ENCODE data around the gene BTBD10.

BTBD10 gene

DNA sequence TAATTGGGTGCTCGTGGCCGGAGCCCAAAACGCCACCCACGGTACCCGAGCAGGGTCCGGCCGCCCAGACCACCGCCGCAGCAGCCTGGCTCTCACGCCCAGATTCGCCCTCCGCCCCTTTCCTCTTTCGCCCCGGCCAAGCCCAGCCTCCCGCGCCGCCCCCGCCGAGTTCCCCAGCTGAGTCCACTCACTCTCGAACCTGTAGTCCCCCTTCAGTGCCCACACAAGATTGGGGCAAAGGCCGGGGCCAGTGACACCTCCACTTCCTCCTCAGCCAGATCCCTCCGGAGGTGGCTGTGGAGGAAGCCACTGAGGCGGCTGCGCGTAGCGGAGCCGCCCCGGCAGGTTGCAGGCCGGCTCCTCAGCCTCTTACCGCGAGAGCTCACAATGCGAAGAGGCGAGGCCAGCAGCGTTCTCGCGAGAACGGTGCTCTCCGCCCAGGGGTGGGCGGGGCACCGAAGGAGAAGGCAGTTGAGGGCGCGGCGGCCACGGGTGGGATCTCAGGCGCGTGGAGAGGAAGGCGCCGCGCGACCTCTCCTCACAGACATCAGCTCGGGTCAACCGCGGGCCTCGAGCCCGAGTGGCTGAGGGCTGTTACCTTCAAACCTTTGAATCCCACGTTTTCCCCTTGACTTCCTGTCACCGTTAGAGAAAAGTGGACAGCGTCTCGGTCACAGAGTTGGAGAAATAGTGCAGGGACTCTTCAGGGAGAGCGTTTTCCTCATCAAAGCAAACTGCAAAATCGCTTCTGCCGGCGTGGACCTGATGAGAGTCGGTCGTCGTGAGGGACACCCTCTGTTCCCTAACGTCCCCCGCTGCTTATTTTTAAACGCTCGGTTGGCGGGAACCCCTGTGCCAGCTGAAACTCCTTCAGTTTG, at the start of gene BTBD10:
Gene BTBD10 (minus strand): TSS at position 322 of the 878 bp plus-strand sequence. CDS start 18,098 bp downstream, outside the sequence.
- DNase-seq = peak; percentile 92

- DNase-seq = no peak
These were observed 40.4 kb upstream of the BTBD10 start for GRCh38 chr11:13503393-13503792.

GRCh38 chr11:13502492-13502891, 39.5 kb upstream of the BTBD10 start:
- no peak for DNase-seq

DNA sequence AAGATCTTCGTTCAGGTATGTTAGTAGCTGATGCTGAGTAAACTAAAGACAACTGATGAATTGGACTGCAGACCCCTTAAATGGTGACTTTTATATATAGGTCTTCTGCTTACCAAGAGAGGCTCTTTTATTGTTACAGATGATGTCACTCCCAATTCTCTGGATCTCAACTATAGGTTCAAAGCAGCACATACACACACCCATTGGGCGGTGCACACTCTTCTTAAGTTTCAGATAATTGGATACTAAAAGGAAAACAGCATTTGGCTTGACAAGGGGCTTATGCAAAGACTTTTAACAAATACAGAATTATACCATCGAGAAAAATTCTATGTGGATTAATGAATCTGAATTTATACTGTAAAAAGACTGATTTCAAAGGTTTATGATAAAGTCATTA, 32.9 kb upstream of the BTBD10 start, which contains the start of gene PTH:
Gene PTH (minus strand): TSS at position 69 of the 400 bp plus-strand sequence. CDS start 3,142 bp downstream, outside the sequence.
- no peak for DNase-seq

DNA sequence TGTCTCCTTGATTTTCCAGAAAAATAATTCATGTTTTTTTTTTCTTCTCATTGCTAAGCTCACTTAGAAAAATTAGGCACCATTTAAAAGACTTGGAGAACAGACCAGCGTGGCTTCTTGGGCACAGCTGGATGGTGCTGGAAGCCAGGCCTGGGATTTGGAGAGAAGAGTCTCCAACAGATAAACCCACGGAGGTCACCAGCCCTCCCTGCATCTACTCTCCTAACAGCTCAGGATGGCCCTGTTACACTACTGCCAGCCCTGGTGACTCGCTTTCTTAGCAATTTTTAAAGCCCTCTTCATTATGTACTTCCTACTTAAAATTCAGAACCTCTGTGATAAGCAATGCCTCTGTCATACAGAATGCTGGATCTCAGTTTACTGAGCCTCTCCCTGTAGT, 31.0 kb upstream of the BTBD10 start:
- DNase-seq = no peak

- no peak for DNase-seq
These were observed 24.6 kb upstream of the BTBD10 start for GRCh38 chr11:13487661-13488030.

- DNase-seq = no peak
These were observed 24.1 kb upstream of the BTBD10 start for GRCh38 chr11:13486926-13487660.

DNA sequence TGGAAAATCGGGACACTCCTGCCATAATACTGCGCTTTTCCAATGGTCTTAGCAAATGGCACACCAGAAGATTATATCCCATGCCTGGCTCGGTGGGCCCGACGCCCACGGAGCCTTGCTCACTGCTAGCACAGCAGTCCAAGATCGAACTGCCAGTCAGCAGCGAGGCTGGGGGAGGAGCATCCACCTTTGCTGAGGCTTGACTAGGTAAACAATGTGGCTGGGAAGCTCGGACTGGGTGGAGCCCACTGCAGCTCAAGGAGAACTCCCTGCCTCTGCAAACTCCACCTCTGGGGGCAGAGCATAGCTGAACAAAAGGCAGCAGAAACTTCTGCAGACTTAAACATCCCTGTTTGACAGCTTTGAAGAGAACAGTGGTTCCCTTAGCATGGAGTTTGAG, 17.2 kb upstream of the BTBD10 start:
- no peak for DNase-seq

- no peak for DNase-seq
These were observed 16.7 kb upstream of the BTBD10 start for GRCh38 chr11:13479688-13480087.

DNA sequence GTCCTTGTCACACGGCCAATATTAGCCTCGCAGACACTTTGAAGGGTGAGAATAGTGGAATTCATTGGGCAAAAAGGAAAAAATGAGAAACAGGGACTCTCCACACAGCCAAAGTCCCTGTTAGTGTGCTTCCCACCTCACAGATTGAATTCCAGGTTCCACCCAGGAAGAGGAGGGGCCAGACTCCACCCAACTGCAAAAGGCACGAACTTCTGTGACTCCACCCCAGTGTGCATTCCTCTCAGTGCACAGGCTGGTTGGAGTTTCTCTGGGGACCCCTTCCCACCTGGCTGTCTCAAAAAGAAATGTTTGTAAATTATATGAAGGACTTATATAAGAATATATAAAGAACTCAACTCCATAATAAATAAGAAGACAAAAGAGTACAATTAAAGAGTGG, 12.1 kb upstream of the BTBD10 start:
- DNase-seq = no peak

- no peak for DNase-seq
These were observed 10.1 kb upstream of the BTBD10 start for GRCh38 chr11:13473013-13473722.

DNA sequence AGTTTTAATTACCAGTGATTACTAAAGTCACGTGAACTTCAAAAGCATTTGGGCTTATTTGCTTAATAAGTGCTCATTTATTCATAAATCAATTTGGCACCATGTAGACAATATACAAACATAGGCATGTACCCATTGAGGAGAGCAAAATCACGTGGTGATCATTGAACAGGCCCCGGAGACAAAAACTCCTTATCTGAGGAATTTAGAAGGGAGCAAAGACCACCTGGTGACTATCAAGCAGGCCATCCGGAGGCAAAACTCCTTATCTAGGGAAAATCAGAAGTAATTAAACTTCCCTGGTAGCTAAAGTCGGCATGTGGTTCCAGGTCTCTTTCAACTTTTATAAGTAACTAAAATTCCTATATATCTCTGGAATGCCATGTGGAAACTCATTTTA, 5.7 kb upstream of the BTBD10 start:
- no peak for DNase-seq

GRCh38 chr11:13465909-13466371, 2.9 kb upstream of the BTBD10 start:
- DNase-seq = no peak

- no peak for DNase-seq
These were observed 813 bp upstream of the BTBD10 start for GRCh38 chr11:13463779-13464290.

- DNase-seq = peak; percentile 23
These were observed 616 bp downstream of the BTBD10 start for GRCh38 chr11:13462311-13462900.

DNA sequence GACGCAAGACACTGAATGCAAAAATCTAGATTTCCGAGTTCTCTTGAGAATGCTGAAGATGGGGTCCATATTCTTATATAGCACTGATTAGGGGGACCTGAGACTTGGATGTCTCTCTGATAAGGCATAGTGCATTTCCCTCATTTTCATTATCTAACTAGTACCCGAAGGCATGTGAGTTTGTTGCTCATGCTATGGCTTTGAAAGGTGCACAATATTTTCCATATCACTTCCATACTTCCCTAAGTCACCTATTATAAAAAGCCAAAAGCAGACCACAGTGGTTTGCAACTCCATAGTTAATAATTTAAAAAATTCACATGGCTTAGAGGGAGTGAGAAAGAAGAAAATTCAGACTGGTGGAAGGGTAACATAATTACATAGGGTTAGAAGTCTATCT, 1.7 kb downstream of the BTBD10 start:
- DNase-seq = no peak

DNA sequence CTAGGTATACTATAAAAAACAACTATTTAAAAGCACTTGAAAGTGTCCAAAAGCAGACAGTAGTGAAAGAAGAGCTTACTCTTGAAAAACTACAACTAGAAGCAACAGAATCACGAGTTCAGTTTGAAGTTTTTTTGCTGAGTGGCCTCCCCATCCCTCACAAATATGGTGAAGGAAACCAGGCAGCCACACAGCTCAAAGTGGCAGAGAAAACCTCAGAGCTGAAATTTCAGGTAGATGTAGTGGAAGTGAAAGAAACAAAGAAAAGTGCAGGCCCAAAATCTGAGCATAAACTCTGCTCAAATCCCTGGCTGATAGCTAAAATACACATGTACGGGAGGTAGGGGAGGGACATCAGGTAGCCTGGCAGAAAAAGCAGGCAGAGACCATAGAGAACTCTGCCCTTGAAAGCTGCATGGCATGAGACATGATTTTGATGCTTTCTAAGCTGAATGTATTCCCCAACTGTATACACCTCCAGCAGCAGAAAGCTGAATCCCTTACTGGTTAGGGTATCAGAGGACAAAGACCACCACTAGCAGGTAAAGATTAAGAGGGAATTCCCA, 12.1 kb downstream of the BTBD10 start:
- no peak for DNase-seq

GRCh38 chr11:13449522-13449921, 13.5 kb downstream of the BTBD10 start:
- no peak for DNase-seq

- no peak for DNase-seq
These were observed 14.1 kb downstream of the BTBD10 start for GRCh38 chr11:13448876-13449275.

DNA sequence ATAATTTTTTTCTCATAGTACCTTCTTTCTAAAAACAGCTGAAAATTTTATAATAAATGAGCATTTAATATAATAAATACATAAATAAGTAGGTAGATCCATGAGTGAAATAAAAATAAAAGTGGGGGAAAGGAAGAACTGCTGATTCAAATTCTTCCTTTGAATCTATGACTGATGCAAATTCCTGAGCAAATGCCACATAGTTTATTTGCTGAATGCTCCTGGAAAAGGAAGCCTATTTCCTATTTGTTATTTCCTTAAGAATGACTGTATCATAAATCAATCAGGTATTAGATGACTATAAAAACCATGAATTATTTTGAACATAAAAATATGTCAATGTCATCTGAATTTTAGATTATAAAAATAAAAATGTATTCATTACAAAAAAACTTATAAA, 16.6 kb downstream of the BTBD10 start:
- no peak for DNase-seq

GRCh38 chr11:13445588-13445987, 17.4 kb downstream of the BTBD10 start:
- DNase-seq = no peak

Measured in NCI-H1436 (cell line).